Smooth muscle cell of the brain vasculature (primary cell): ENCODE measurements around the gene NLRP5.
"Not testable (repeated sequence)": the region's sequence is repeated elsewhere in the genome, so short reads cannot be mapped to it uniquely, and the experiment has no call there.

Experiments used
- DNase-seq: peaks from one replicate; pipeline ENCODE4 v3.0.0-alpha.2; 2012; ENCODE audit warnings: low read depth, low spot score

NLRP5 gene

GRCh38 chr19:55986487-55986886 is at the start of gene NLRP5:
TSS of gene NLRP5 (plus strand) at chr19:55986775.
- DNase-seq = no peak

- no peak for DNase-seq
Measured at GRCh38 chr19:55939206-55939605, 47.4 kb upstream of the NLRP5 start.

GRCh38 chr19:55940306-55940705 is 46.3 kb upstream of the NLRP5 start:
- DNase-seq = no peak

- DNase-seq = no peak
Measured at GRCh38 chr19:55947532-55947931, 39.0 kb upstream of the NLRP5 start, which contains the start of gene NLRP8. TSS of gene NLRP8 (plus strand) at chr19:55947832.

- not testable (repeated sequence) for DNase-seq
Measured at GRCh38 chr19:55950566-55950965, 36.0 kb upstream of the NLRP5 start.

GRCh38 chr19:55956431-55956830 is 30.1 kb upstream of the NLRP5 start:
- no peak for DNase-seq

GRCh38 chr19:55958356-55958755 is 28.2 kb upstream of the NLRP5 start:
- DNase-seq = no peak

GRCh38 chr19:55959996-55960675 is 26.4 kb upstream of the NLRP5 start:
- no peak for DNase-seq

GRCh38 chr19:55962186-55962585 is 24.4 kb upstream of the NLRP5 start:
- no peak for DNase-seq

GRCh38 chr19:55973982-55974381 is 12.6 kb upstream of the NLRP5 start:
- DNase-seq = no peak

- no peak for DNase-seq
Measured at GRCh38 chr19:55980415-55980814, 6.2 kb upstream of the NLRP5 start.

- DNase-seq = no peak
Measured at GRCh38 chr19:55985254-55985653, 1.3 kb upstream of the NLRP5 start.

GRCh38 chr19:55990831-55991230 is 4.3 kb downstream of the NLRP5 start:
- no peak for DNase-seq

- no peak for DNase-seq
Measured at GRCh38 chr19:55993492-55993891, 6.9 kb downstream of the NLRP5 start.

GRCh38 chr19:56014765-56015164 is 28.2 kb downstream of the NLRP5 start:
- no peak for DNase-seq

- DNase-seq = no peak
Measured at GRCh38 chr19:56015756-56016155, 29.2 kb downstream of the NLRP5 start.

GRCh38 chr19:56019325-56019724 is 32.8 kb downstream of the NLRP5 start:
- DNase-seq = not testable (repeated sequence)

- not testable (repeated sequence) for DNase-seq
Measured at GRCh38 chr19:56020355-56020975, 33.9 kb downstream of the NLRP5 start.

- DNase-seq = no peak
Measured at GRCh38 chr19:56026769-56027168, 40.2 kb downstream of the NLRP5 start.

GRCh38 chr19:56053596-56053995 is 67.0 kb downstream of the NLRP5 start:
- DNase-seq = no peak

GRCh38 chr19:56066152-56067023 is 79.8 kb downstream of the NLRP5 start:
- DNase-seq = peak; percentile 13

GRCh38 chr19:56069642-56070041 is 83.1 kb downstream of the NLRP5 start:
- DNase-seq = no peak
